HG02798 (cell line): ENCODE results near the gene PCK2.

Experiments
- ATAC-seq: cut with Tn5 transposase; IDR thresholded peaks from one replicate; pipeline ENCODE4 v1.9.1; 2021; ENCODE audit warnings: mild to moderate bottlenecking; ENCODE audit not compliant: unreplicated experiment, poor library complexity

Gene PCK2

GRCh38 chr14:24149302-24149969 is 55.3 kb downstream of the PCK2 start:
- ATAC-seq: no peak

- ATAC-seq: no peak
Measured at GRCh38 chr14:24150061-24150460, 56.0 kb downstream of the PCK2 start.

GRCh38 chr14:24150567-24150966 is 56.5 kb downstream of the PCK2 start:
- no peak for ATAC-seq

GRCh38 chr14:24150993-24151392 is 56.9 kb downstream of the PCK2 start:
- ATAC-seq: no peak

GRCh38 chr14:24151404-24152080 is 57.4 kb downstream of the PCK2 start:
- ATAC-seq: no peak
